Measurements from ENCODE around the gene SLC45A1.

DNA sequence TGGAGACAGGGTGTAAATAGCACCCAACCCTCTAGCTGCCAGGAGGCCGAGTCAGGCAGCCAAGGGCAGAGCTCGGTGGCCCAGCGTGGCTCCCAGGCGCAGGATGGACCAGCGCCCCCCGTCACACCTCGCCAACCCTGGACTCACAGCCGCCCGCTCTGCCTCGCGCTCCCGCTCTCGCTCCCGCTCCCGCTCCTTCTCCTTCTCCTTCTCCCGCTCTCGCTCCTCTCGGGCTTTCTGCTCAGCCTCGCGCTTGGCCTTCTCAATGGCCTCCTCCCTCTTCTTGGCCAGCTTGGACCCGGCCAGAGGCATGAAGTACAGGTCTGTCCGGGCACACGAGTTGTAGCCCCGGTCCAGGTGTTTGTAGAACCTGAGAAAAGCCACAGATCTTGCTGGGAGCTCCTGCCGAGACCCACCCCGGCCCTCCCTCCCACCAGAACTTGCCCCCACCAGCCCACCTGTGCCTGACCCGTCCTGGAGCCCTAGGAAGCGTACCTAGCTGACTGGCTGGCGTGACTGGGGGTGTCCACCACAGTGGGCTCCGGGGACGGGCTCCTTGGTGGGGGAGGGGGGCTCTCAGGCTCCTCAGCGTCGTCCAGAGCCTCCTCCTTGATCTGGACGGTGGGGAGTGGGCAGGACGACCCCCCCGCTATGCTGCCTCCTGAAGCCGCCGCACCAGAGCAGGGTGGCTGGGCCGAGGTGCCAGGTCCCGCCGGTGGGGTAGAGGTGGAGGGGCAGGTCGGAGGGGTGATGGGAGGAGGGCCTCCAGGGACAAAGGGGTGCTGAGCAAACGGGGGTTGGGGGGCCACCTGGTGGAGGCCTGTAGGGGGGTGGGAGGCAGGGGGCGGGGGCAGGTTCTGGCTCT, 41.9 kb downstream of the SLC45A1 start:
- TF ChIP-seq, protein P1, sequence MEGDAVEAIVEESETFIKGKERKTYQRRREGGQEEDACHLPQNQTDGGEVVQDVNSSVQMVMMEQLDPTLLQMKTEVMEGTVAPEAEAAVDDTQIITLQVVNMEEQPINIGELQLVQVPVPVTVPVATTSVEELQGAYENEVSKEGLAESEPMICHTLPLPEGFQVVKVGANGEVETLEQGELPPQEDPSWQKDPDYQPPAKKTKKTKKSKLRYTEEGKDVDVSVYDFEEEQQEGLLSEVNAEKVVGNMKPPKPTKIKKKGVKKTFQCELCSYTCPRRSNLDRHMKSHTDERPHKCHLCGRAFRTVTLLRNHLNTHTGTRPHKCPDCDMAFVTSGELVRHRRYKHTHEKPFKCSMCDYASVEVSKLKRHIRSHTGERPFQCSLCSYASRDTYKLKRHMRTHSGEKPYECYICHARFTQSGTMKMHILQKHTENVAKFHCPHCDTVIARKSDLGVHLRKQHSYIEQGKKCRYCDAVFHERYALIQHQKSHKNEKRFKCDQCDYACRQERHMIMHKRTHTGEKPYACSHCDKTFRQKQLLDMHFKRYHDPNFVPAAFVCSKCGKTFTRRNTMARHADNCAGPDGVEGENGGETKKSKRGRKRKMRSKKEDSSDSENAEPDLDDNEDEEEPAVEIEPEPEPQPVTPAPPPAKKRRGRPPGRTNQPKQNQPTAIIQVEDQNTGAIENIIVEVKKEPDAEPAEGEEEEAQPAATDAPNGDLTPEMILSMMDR (IDR thresholded peaks at IDR 0.05) = no peak
- TF ChIP-seq POLR2AphosphoS5 (IDR thresholded peaks at IDR 0.05) = no peak

All from prostate gland (tissue), 2 donors.